HepG2 (cell line): Measurements from ENCODE around the gene FOXD2. TPM values are rescaled to one million over a fixed set of nuclear protein-coding genes. Genes with fewer than 3 reads are reported as not detected.
A peak's percentile ranks its signal among the peaks of the same experiment; 100 is the strongest.

Experiments used
- ATAC-seq: fragments of 200-7000 bp; cut with Tn5 transposase; 3 replicates; pipeline ENCODE4 v1.9.1; 2020; ENCODE audit warnings: mild to moderate bottlenecking, moderate library complexity
- BruUV-seq: library from RNA; stranded (reverse); fragments of 400-500 nt; replicated peaks from 2 replicates; lab custom pipeline; 2021; lab: Mats Ljungman, UMichigan
- CTCF ChIA-PET: fragments of 300-600 bp; formaldehyde crosslinking; extraction: SDS; loops from one replicate; lab custom pipeline; 2021; ENCODE audit warnings: low total read pairs, inconsistent platforms, low intra/inter-chr PET ratio; lab: Yijun Ruan, JAX
- POLR2A ChIA-PET: fragments of 350-600 bp; sonication (Branson Sonifier 250); formaldehyde crosslinking; loops from one replicate; lab custom pipeline; 2020; ENCODE audit warnings: antibody characterized with exemption, inconsistent platforms; lab: Yijun Ruan, JAX
- DNase-seq: peaks from one replicate; pipeline ENCODE4 v3.0.0-alpha.2; 2015; ENCODE audit warnings: low spot score
- FAIRE-seq: peaks from 3 replicates; lab custom pipeline; 2011; peaks lifted over from hg19 to GRCh38; lab: Jason Lieb, UNC
- H2AFZ ChIP-seq: one replicate; pipeline ENCODE4 v1.6.1; 2011; ENCODE audit warnings: low read length, inconsistent platforms
- H3K27ac ChIP-seq: fragments of 300-600 bp; 3 replicates; pipeline ENCODE4 v1.8.0; 2011; ENCODE audit warnings: mixed run types, mild to moderate bottlenecking, mixed read lengths, low read length, inconsistent platforms; ENCODE audit not compliant: insufficient read depth; ENCODE audit errors: extremely low read length
- H3K27me3 ChIP-seq, 2 experiments: fragments of 200-600 bp in 1 of 2; 2 replicates in 1 of 2; 3 replicates in 1 of 2; pipeline versions ENCODE4 v1.6.0 to v1.8.0; 2011; ENCODE audit warnings: low read length in 2 of 2, mild to moderate bottlenecking in 2 of 2, moderate library complexity in 2 of 2, inconsistent platforms in 1 of 2; ENCODE audit not compliant: insufficient read depth in 2 of 2, control insufficient read depth in 1 of 2
- H3K36me3 ChIP-seq, 2 experiments: fragments of 200-600 bp in 1 of 2; replicated peaks in 1 of 2; 2 replicates in 1 of 2; 3 replicates in 1 of 2; pipeline versions ENCODE4 v1.5.1 to v1.8.0; 2011; ENCODE audit warnings: low read length in 2 of 2, inconsistent platforms in 1 of 2; ENCODE audit not compliant: insufficient read depth in 2 of 2, control insufficient read depth in 1 of 2
- H3K4me1 ChIP-seq: 2 replicates; pipeline ENCODE4 v1.5.1; 2012; ENCODE audit warnings: low read length, inconsistent platforms; ENCODE audit not compliant: insufficient read depth
- H3K4me2 ChIP-seq: 2 replicates; pipeline ENCODE4 v1.6.0; 2011; ENCODE audit warnings: low read depth, low read length, inconsistent platforms
- H3K4me3 ChIP-seq, 3 experiments: fragments of 200-600 bp in 1 of 3; sonication (generic), shearing (Covaris generic) in 1 of 3; replicated peaks in 1 of 3; 2 replicates each; pipeline ENCODE4 v1.5.1; 2011 to 2016; ENCODE audit warnings: low read length in 3 of 3, inconsistent platforms in 2 of 3, low read depth in 2 of 3, mild to moderate bottlenecking in 2 of 3, control low read depth in 1 of 3, mixed read lengths in 1 of 3; ENCODE audit not compliant: insufficient read depth in 1 of 3
- H3K79me2 ChIP-seq: one replicate; pipeline ENCODE4 v1.6.1; 2011; ENCODE audit warnings: low read length, inconsistent platforms; ENCODE audit not compliant: insufficient read depth
- H3K9ac ChIP-seq: 2 replicates; pipeline ENCODE4 v1.6.0; 2011; ENCODE audit warnings: mild to moderate bottlenecking, low read depth, low read length, inconsistent platforms; ENCODE audit not compliant: insufficient read depth
- H3K9me3 ChIP-seq: 2 replicates; pipeline ENCODE4 v1.5.1; 2012; ENCODE audit warnings: mild to moderate bottlenecking, low read length
- H4K20me1 ChIP-seq: 2 replicates; pipeline ENCODE4 v1.6.0; 2011; ENCODE audit warnings: inconsistent platforms, mild to moderate bottlenecking, low read length, moderate library complexity; ENCODE audit not compliant: insufficient read depth
- AHR ChIP-seq: IDR thresholded peaks from 2 replicates; pipeline ENCODE4 v1.6.1; 2018; ENCODE audit warnings: missing genetic modification reagents, missing compliant biosample characterization
- BRD4 ChIP-seq: sonication (generic); formaldehyde crosslinking; IDR thresholded peaks from 2 replicates; pipeline ENCODE4 v1.4.0; 2020; ENCODE audit warnings: missing genetic modification reagents
- REST ChIP-seq, 2 experiments: IDR thresholded peaks; 2 replicates each; pipeline ENCODE4 v1.6.1; 2011 to 2012; ENCODE audit warnings: low read length in 2 of 2, borderline replicate concordance in 1 of 2, low read depth in 1 of 2, mild to moderate bottlenecking in 1 of 2, moderate library complexity in 1 of 2
- ZKSCAN1 ChIP-seq: fragments of 150-350 bp; IDR thresholded peaks from 2 replicates; pipeline ENCODE4 v1.6.1; 2014; ENCODE audit warnings: low read length
- ZNF607 ChIP-seq: sonication (generic); formaldehyde crosslinking; IDR thresholded peaks from 2 replicates; pipeline ENCODE4 v1.5.1; 2020; ENCODE audit warnings: missing genetic modification reagents, mild to moderate bottlenecking, borderline replicate concordance
- ZNF678 ChIP-seq: sonication (generic); formaldehyde crosslinking; IDR thresholded peaks from 2 replicates; pipeline ENCODE4 v1.4.0; 2020; ENCODE audit warnings: mild to moderate bottlenecking, missing genetic modification reagents
- WGBS: methylation state at CpG from one replicate; pipeline ENCODE4 v1.1.6; 2017; ENCODE audit warnings: low lambda C conversion rate; 5-methylcytosine and 5-hydroxymethylcytosine counted together
- in situ Hi-C: cut with HindIII; loops from 2 replicates; pipeline ENCODE4 v1.10.0; 2017; ENCODE audit warnings: low pct_unique_long_range_greater_than_20kb; ENCODE audit not compliant: extremely low pct_ligation_motif_present
- intact Hi-C: fragments of 100-400 bp; cut with micrococcal nuclease; formaldehyde crosslinking; loops from one replicate; pipeline ENCODE4 v1.10.0; 2022; ENCODE audit not compliant: unreplicated experiment
- polyA plus RNA-seq, 8 experiments: library from polyadenylated mRNA; depleted of rRNA in 3 of 8; stranded (reverse) in 7 of 8; unstranded in 1 of 8; fragments of >200 nt; fragmentation: Illumina TruSeq in 4 of 8; extraction: Trizol in 4 of 8; gene quantifications; 2 replicates each; pipeline versions ENCODE4 v1.2.1 to v1.2.3, GENCODE V29; 2011 to 2016; ENCODE audit warnings: low read depth in 4 of 8, missing spikeins in 1 of 8, mixed read lengths in 1 of 8; ENCODE audit not compliant: insufficient read depth in 1 of 8
- total RNA-seq, 5 experiments: library from RNA; depleted of rRNA; stranded (reverse); fragments of >200 nt; fragmentation: Illumina TruSeq; extraction: Trizol; gene quantifications; 2 replicates each; pipeline ENCODE4 v1.2.3, GENCODE V29; 2016; ENCODE audit warnings: low read depth in 1 of 5

Gene FOXD2
- total and polyA plus RNA-seq, 2 of the 13 experiments (the other 11 are each of a cell fraction or from before 2014, with no cell fraction given): 0.01 to 0.09 TPM

- H4K20me1 ChIP-seq: no peaks in the 10 kb centered on the region
- no peaks in the 10 kb centered on the region for H3K9me3 ChIP-seq
- H3K4me2 ChIP-seq: no peak overlapping the region
- ChIA-PET CTCF (no interaction called here), POLR2A (no interaction called here)
- no peak for FAIRE-seq
- BruUV-seq: no TSS peak
- intact Hi-C loops (no loop called here), in situ Hi-C loops (no loop called here)
- H3K4me1 ChIP-seq: peaks cover 3% of the 10 kb centered on the region; the same call in 1 of the 2 replicates
- 40% methylated on average over 2 of the region's 2 CpGs for whole genome bisulfite sequencing
- H3K27me3 ChIP-seq: peaks cover 0 to 6% of the 10 kb centered on the region in 2 experiments; a peak in 2 of 5 replicates
- H3K9ac ChIP-seq: no peak overlapping the region
- DNase-seq: no peak
- 0 out of 2 replicates have a peak, but pooled peaks have one; percentile 18 for TF ChIP-seq ZKSCAN1
- TF ChIP-seq ZNF607 (CRISPR knock-in tag): no peak
- no peak for TF ChIP-seq BRD4 (CRISPR knock-in tag)
- no peak for TF ChIP-seq ZNF678
- TF ChIP-seq REST (IDR thresholded peaks at IDR 0.05; ENCODE audit: borderline replicate concordance in 1 of 2, low read depth in 1 of 2, low read length in 2 of 2): no peak
- no peak for TF ChIP-seq AHR (CRISPR knock-in tag)
- ATAC-seq: no peak
- no peaks in the 10 kb centered on the region for H3K79me2 ChIP-seq
- H3K36me3 ChIP-seq: no peaks in the 10 kb centered on the region
- no peak overlapping the region for H2AFZ ChIP-seq
- H3K27ac ChIP-seq: no peak overlapping the region
- H3K4me3 ChIP-seq: no peak overlapping the region
These were observed 19.7 kb upstream of the FOXD2 start for GRCh38 chr1:47418122-47418521.
